MM.1S (cell line): ENCODE data around the gene SP110.

Experiments
- CTCF ChIP-seq: fragments of 300-600 bp; sonication (generic); IDR thresholded peaks from 2 replicates; pipeline ENCODE4 v1.5.1; 2016; ENCODE audit warnings: antibody characterized with exemption, low read length, mixed read lengths
- EZH2 ChIP-seq: fragments of 300-600 bp; sonication (generic); optimal IDR thresholded peaks from 2 replicates; pipeline ENCODE3; 2017; ENCODE audit warnings: low read depth, mild to moderate bottlenecking, antibody characterized with exemption, low read length, mixed read lengths

GRCh38 chr2:230158468-230158867 is 61.3 kb downstream of the SP110 start:
- TF ChIP-seq CTCF (no peak), EZH2 (no peak)
